ENCODE data around the gene TYSND1. TPM values are rescaled to one million over a fixed set of nuclear protein-coding genes. Genes with fewer than 3 reads are reported as not detected.

Gene TYSND1
- total RNA-seq, 1 donor from 2014 or later = 1.9 TPM

DNA sequence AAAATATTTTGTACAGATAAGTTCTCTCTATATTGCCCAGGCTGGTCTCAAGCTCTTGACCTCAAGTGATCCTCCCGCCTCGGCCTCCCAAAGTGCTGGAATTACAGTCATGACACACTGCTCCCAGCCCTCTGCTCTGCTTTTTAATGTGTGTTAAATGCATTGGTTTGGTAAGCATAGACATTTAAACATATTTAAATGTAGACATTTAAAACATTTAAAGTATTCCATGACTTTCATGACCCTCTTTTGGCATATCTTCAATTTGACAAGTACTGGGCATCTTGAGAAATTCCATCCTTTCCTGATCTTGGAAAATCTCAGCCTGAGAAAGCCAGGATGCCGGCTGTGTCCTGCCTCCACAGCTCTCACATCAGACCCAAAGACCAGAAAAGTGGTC, 29.0 kb upstream of the TYSND1 start:
- Mint-ChIP-seq H3K4me3 (ENCODE audit: unreplicated experiment) (no peak overlapping the region), H3K27ac (ENCODE audit: unreplicated experiment) (no peak overlapping the region), H3K4me1 (ENCODE audit: low read depth, unreplicated experiment) (no peaks in the 10 kb centered on the region), H3K27me3 (ENCODE audit: unreplicated experiment) (peaks cover 2% of the 10 kb centered on the region), H3K36me3 (ENCODE audit: unreplicated experiment) (peaks cover 5% of the 10 kb centered on the region), H3K9me3 (ENCODE audit: unreplicated experiment) (peaks cover 2% of the 10 kb centered on the region)
- TF ChIP-seq, protein P1, sequence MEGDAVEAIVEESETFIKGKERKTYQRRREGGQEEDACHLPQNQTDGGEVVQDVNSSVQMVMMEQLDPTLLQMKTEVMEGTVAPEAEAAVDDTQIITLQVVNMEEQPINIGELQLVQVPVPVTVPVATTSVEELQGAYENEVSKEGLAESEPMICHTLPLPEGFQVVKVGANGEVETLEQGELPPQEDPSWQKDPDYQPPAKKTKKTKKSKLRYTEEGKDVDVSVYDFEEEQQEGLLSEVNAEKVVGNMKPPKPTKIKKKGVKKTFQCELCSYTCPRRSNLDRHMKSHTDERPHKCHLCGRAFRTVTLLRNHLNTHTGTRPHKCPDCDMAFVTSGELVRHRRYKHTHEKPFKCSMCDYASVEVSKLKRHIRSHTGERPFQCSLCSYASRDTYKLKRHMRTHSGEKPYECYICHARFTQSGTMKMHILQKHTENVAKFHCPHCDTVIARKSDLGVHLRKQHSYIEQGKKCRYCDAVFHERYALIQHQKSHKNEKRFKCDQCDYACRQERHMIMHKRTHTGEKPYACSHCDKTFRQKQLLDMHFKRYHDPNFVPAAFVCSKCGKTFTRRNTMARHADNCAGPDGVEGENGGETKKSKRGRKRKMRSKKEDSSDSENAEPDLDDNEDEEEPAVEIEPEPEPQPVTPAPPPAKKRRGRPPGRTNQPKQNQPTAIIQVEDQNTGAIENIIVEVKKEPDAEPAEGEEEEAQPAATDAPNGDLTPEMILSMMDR (IDR thresholded peaks at IDR 0.05; ENCODE audit: partially characterized antibody, unreplicated experiment) = no peak
- no peak for DNase-seq

DNA sequence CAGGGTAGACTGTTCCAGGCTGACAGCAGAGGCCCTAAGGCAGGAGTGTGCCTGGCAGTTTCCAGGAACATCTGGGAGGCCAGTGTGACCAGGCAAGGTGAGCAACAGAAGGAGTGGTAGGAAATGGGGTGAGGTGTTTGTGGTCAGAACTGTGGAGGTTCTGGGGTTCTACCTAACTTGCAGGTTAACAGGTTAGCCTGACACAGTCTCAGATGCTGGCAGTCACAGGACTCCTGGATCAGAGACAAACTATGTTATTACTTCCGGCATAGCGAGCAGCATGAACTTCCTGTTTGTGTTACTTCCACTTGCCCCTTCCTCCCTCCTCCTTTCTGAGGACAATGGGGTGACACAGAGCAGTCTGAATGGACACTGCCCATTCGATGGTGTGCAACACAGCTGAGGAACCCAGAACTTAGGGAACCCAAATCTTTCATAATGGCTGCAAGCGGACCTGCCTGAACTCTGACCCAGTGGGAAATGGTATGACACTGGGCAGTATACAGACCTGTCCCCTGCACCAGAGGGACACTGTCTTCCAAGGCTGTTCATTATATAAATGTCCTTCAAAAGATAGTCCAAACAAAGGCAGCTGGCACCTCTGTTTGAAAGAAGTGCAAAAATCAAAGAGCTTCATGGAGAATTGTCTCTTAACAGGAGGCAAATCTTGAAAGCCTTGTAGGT, 27.7 kb upstream of the TYSND1 start:
- no peak for DNase-seq
- Mint-ChIP-seq H3K9me3 (ENCODE audit: unreplicated experiment) (peaks cover 2% of the 10 kb centered on the region), H3K4me3 (ENCODE audit: unreplicated experiment) (no peak overlapping the region), H3K27me3 (ENCODE audit: unreplicated experiment) (peaks cover 2% of the 10 kb centered on the region), H3K4me1 (ENCODE audit: low read depth, unreplicated experiment) (peaks cover 1% of the 10 kb centered on the region), H3K27ac (ENCODE audit: unreplicated experiment) (no peak overlapping the region), H3K36me3 (ENCODE audit: unreplicated experiment) (no peaks in the 10 kb centered on the region)
- TF ChIP-seq, protein P1 (IDR thresholded peaks at IDR 0.05; ENCODE audit: partially characterized antibody, unreplicated experiment) = no peak

DNA sequence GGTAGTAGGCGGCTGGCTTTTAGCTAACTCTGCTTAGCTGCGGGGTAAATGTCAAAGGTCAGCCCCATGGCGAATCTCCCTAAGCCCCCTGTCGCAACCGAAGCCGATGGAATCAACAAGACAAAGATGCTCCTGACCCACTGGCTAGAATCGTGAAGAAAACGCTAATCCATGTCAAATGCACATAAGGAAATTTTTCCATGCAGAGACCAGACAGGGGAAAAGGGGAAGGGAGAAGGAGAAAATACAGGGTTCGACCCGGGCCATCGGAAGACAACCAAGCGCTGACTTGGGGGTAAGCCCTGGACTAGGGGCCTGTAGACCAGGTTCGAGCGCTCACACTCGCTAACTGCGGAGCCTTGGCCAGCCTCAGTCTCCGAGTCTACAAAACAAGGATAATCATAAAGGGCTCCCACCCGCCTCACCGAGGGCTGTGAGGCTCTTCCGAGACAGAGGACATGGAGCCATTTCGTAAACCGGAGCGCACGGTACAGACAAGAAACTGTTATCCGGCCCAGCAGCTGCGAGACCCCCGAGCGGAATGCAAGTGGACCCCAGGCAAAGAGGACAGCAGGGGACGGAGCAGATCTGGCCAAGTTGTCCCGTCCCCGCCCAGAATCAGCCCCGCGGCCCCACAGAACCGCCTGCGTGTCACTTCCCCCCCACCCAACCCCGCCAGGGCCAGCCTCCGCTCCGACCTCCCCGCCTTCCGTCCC, 23.3 kb upstream of the TYSND1 start:
- TF ChIP-seq, protein P1 (IDR thresholded peaks at IDR 0.05; ENCODE audit: partially characterized antibody, unreplicated experiment) = no peak
- no peaks in the 10 kb centered on the region for H3K36me3 Mint-ChIP-seq (ENCODE audit: unreplicated experiment)
- H3K4me3 Mint-ChIP-seq (ENCODE audit: unreplicated experiment) = peak overlapping the region; percentile 98
- H3K27me3 Mint-ChIP-seq (ENCODE audit: unreplicated experiment) = peaks cover 2% of the 10 kb centered on the region
- DNase-seq = no peak
- peaks cover 11% of the 10 kb centered on the region for H3K4me1 Mint-ChIP-seq (ENCODE audit: low read depth, unreplicated experiment)
- H3K9me3 Mint-ChIP-seq (ENCODE audit: unreplicated experiment) = peaks cover 2% of the 10 kb centered on the region
- peak overlapping the region; percentile 96 for H3K27ac Mint-ChIP-seq (ENCODE audit: unreplicated experiment)

GRCh38 chr10:70169011-70169410, 22.5 kb upstream of the TYSND1 start:
- H3K4me3 Mint-ChIP-seq (ENCODE audit: unreplicated experiment) = peak overlapping the region; percentile 98
- DNase-seq = no peak
- H3K9me3 Mint-ChIP-seq (ENCODE audit: unreplicated experiment) = peaks cover 2% of the 10 kb centered on the region
- H3K4me1 Mint-ChIP-seq (ENCODE audit: low read depth, unreplicated experiment) = peaks cover 11% of the 10 kb centered on the region
- no peaks in the 10 kb centered on the region for H3K27me3 Mint-ChIP-seq (ENCODE audit: unreplicated experiment)
- no peaks in the 10 kb centered on the region for H3K36me3 Mint-ChIP-seq (ENCODE audit: unreplicated experiment)
- TF ChIP-seq, protein P1 (IDR thresholded peaks at IDR 0.05; ENCODE audit: partially characterized antibody, unreplicated experiment) = no peak
- H3K27ac Mint-ChIP-seq (ENCODE audit: unreplicated experiment) = peak overlapping the region; percentile 96

- Mint-ChIP-seq H3K27me3 (ENCODE audit: unreplicated experiment) (no peaks in the 10 kb centered on the region), H3K4me3 (ENCODE audit: unreplicated experiment) (peak overlapping the region; percentile 45), H3K9me3 (ENCODE audit: unreplicated experiment) (peaks cover 2% of the 10 kb centered on the region), H3K4me1 (ENCODE audit: low read depth, unreplicated experiment) (peaks cover 14% of the 10 kb centered on the region), H3K36me3 (ENCODE audit: unreplicated experiment) (no peaks in the 10 kb centered on the region), H3K27ac (ENCODE audit: unreplicated experiment) (no peak overlapping the region)
- TF ChIP-seq, protein P1 (IDR thresholded peaks at IDR 0.05; ENCODE audit: partially characterized antibody, unreplicated experiment) = no peak
- no peak for DNase-seq
Measured at GRCh38 chr10:70167246-70167645, 20.7 kb upstream of the TYSND1 start.
